Cardiac muscle cell (in vitro differentiated cells and primary cell): ENCODE results near the gene NSD1. TPM values are rescaled to one million over a fixed set of nuclear protein-coding genes. Genes with fewer than 3 reads are reported as not detected.
A peak's percentile ranks its signal among the peaks of the same experiment; 100 is the strongest.

Source experiments
- DNase-seq, 2 donors: peaks; one replicate each; pipeline versions ENCODE4 v3.0.0 to v3.0.0-alpha.2; 2010 to 2017; ENCODE audit warnings: low read depth in 1 of 2, low spot score in 1 of 2
- H3K27ac ChIP-seq: fragments of 200-600 bp; sonication (generic); 2 replicates; pipeline ENCODE4 v1.5.1; 2016
- H3K27me3 ChIP-seq: fragments of 200-600 bp; sonication (generic); 2 replicates; pipeline ENCODE4 v1.6.0; 2016; ENCODE audit warnings: control low read depth
- H3K36me3 ChIP-seq: fragments of 200-600 bp; sonication (generic); 2 replicates; pipeline ENCODE4 v1.5.1; 2016; ENCODE audit warnings: control low read depth
- H3K4me1 ChIP-seq: fragments of 200-600 bp; sonication (generic); 2 replicates; pipeline ENCODE4 v1.8.1; 2017; ENCODE audit warnings: low read depth, mild to moderate bottlenecking, mixed run types
- H3K4me3 ChIP-seq: fragments of 200-600 bp; sonication (generic); 2 replicates; pipeline ENCODE4 v1.5.1; 2016; ENCODE audit warnings: mild to moderate bottlenecking
- H3K9me3 ChIP-seq: fragments of 200-600 bp; sonication (generic); 2 replicates; pipeline ENCODE4 v1.5.1; 2017; ENCODE audit warnings: low read depth, mild to moderate bottlenecking, control low read depth
- polyA plus RNA-seq: library from polyadenylated mRNA; unstranded; fragments of >200 nt; fragmentation: Nextera tagmentation; extraction: Ambion mirVana; gene quantifications from 2 replicates; pipeline ENCODE4 v1.2.1, GENCODE V29; 2016
- total RNA-seq: library from RNA; depleted of rRNA; stranded (reverse); fragments of >200 nt; gene quantifications from 2 replicates; pipeline ENCODE4 v1.2.3, GENCODE V29; 2016
- TF ChIP-seq, protein P1 (sequence below): IDR thresholded peaks from 2 replicates; pipeline ENCODE4 v1.5.1; 2012; ENCODE audit warnings: low read depth, mild to moderate bottlenecking, low read length

NSD1 gene
- total and polyA plus RNA-seq, 2 experiments from 2014 or later: 37.8 to 37.9 TPM

DNA sequence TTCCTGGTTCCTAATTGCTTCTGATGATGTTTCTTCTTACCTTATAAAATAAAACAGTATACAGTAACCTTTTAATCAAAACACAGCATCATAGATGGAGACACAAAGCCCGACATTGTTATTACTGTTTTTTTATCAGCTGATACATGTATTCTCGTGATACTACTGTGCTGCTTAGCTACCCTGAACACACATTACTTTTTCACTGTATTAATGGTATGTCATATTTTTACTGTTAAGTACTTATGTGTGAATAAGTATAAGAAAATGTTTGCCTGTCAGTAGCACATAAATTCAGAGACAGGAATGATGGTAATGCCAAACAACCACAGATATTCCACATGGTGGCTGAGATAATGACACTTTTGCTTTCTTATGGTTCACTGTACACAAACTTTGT, 101.3 kb downstream of the NSD1 start:
- TF ChIP-seq, protein P1, sequence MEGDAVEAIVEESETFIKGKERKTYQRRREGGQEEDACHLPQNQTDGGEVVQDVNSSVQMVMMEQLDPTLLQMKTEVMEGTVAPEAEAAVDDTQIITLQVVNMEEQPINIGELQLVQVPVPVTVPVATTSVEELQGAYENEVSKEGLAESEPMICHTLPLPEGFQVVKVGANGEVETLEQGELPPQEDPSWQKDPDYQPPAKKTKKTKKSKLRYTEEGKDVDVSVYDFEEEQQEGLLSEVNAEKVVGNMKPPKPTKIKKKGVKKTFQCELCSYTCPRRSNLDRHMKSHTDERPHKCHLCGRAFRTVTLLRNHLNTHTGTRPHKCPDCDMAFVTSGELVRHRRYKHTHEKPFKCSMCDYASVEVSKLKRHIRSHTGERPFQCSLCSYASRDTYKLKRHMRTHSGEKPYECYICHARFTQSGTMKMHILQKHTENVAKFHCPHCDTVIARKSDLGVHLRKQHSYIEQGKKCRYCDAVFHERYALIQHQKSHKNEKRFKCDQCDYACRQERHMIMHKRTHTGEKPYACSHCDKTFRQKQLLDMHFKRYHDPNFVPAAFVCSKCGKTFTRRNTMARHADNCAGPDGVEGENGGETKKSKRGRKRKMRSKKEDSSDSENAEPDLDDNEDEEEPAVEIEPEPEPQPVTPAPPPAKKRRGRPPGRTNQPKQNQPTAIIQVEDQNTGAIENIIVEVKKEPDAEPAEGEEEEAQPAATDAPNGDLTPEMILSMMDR: no peak
- no peaks in the 10 kb centered on the region for H3K27me3 ChIP-seq
- peaks cover 10% of the 10 kb centered on the region for H3K4me1 ChIP-seq
- DNase-seq: no peak
- H3K36me3 ChIP-seq: peaks cover 33% of the 10 kb centered on the region
- H3K4me3 ChIP-seq: no peak overlapping the region
- no peak overlapping the region for H3K27ac ChIP-seq
- no peaks in the 10 kb centered on the region for H3K9me3 ChIP-seq

DNA sequence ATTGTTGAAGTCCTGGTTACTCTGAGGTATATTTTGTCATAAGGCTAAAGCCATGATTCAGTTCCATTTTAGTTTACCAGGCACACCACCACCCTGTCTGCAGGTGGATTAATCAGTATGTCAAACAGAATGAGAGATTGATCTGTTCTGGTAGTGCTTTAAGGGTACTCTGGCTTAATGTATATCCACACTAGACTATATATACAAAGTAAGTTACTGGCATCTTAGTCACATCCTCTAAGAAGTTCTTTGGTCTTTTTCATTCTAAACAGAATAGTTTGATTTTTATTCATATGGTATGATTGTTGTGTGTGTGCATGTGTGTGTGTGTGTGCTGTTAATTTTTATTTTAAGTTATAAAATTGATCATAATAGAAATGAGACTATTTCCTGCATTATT, 108.2 kb downstream of the NSD1 start:
- H3K9me3 ChIP-seq: no peaks in the 10 kb centered on the region
- no peak overlapping the region for H3K4me3 ChIP-seq
- H3K36me3 ChIP-seq: peaks cover 46% of the 10 kb centered on the region
- DNase-seq: no peak
- TF ChIP-seq, protein P1: no peak
- no peak overlapping the region for H3K27ac ChIP-seq
- H3K4me1 ChIP-seq: no peaks in the 10 kb centered on the region
- no peaks in the 10 kb centered on the region for H3K27me3 ChIP-seq

DNA sequence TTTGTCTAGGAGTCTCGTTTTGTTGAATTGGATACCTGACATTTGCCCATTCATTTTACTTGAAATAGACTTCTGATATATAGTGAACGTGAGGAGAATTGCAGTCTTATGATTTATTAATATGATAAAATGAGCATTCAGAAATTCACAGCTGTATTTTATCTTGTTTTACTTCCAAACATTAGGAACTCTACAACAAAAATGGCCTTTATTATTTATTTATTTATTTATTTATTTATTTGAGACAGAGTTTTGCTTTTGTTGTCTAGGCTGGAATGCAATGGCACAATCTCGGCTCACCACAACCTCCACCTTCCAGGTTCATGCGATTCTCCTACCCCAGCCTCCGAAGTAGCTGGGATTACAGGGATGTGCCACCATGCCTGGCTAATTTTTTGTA, 108.7 kb downstream of the NSD1 start:
- DNase-seq: no peak
- peaks cover 48% of the 10 kb centered on the region for H3K36me3 ChIP-seq
- no peak overlapping the region for H3K4me3 ChIP-seq
- TF ChIP-seq, protein P1: no peak
- no peaks in the 10 kb centered on the region for H3K9me3 ChIP-seq
- no peak overlapping the region for H3K27ac ChIP-seq
- H3K4me1 ChIP-seq: no peaks in the 10 kb centered on the region
- no peaks in the 10 kb centered on the region for H3K27me3 ChIP-seq

- no peak overlapping the region for H3K4me3 ChIP-seq
- peaks cover 58% of the 10 kb centered on the region for H3K36me3 ChIP-seq
- H3K27me3 ChIP-seq: no peaks in the 10 kb centered on the region
- DNase-seq: no peak
- TF ChIP-seq, protein P1: no peak
- H3K9me3 ChIP-seq: no peaks in the 10 kb centered on the region
- H3K27ac ChIP-seq: no peak overlapping the region
- no peaks in the 10 kb centered on the region for H3K4me1 ChIP-seq
Measured at GRCh38 chr5:177249761-177250537, 116.4 kb downstream of the NSD1 start.

- Histone ChIP-seq H3K27ac (peak overlapping the region; percentile 5), H3K9me3 (no peaks in the 10 kb centered on the region), H3K4me3 (no peak overlapping the region), H3K27me3 (no peaks in the 10 kb centered on the region), H3K36me3 (peaks cover 38% of the 10 kb centered on the region), H3K4me1 (no peaks in the 10 kb centered on the region)
- TF ChIP-seq, protein P1: no peak
- no peak for DNase-seq
Measured at GRCh38 chr5:177253252-177253651, 119.7 kb downstream of the NSD1 start.
